NCI-H446 (cell line): ENCODE results near the gene ZNF362.

Experiments used
- DNase-seq, 2 experiments: peaks; one replicate each; lab custom pipeline; 2025; lab: John Stamatoyannopoulos, UW

ZNF362 gene

GRCh38 chr1:33346927-33347649 is 90.8 kb downstream of the ZNF362 start:
- no peak for DNase-seq

GRCh38 chr1:33347650-33347992 is 91.3 kb downstream of the ZNF362 start:
- peak; percentile 12 to 85 for DNase-seq

GRCh38 chr1:33348194-33348593 is 91.9 kb downstream of the ZNF362 start:
- no peak for DNase-seq

DNA sequence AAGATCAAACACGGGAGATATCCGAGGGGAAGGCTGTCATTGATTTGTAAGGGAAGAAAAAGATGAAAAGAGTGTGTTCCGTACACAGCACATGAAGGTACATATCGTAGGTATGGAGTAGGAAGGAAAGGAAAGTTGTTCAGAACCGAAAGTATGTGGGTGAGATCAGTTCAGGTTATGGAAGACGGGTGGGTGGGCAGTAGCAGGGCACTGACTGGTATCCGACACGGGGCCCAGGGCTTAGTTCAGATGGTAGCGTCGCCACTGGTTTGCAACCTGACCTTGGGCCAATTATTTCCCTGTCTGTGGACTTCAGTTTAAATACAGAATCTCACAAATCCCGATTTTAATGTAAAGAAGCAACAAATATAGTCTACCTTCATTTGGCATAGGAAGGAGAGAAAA is 92.4 kb downstream of the ZNF362 start:
- no peak for DNase-seq

GRCh38 chr1:33349081-33349759 is 92.9 kb downstream of the ZNF362 start:
- peak in 1 of 2 experiments; percentile 35 for DNase-seq

DNA sequence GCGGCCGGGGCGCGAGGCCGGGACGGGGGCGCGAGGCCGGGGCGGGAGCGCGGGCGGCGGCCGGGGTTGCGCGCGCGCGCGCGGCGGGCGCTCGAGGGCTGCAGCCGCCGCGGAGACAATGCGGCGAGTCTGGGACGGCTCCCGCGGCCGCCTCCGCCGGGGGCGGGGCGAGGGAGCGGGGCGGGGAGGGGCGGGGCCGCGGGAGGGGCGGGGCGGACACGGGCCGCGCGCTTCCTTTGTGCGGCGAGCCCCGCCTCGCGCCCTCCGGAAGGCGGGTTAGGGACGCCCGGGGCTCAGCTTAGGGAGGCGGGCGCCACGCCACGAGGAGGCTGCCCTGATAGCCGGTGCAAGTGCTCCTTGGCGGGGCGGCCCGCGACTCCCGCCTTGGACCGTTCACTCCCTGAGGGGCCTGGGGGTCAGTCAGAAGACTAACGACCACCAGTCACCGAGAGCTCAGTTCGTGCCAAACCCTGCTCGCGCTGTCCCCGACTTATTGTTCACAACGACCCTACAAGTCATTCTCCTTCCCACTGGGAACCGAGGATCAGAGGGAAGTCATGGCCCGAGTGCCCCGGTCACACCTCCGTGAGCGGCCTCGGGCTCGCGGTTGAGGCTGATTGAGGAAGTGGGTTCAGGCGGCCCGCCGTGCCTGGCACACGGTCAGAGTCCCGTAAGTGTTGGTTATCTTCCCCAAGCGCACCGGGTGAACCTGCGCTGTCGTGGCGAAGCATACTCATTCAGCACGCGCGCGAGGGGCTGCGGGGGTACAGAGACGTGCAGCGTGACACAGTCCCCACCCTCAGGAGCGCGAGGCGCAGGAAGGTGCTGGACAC is 93.7 kb downstream of the ZNF362 start:
- peak; percentile 46 to 94 for DNase-seq
